Measurements from ENCODE around the gene TICAM2. TPM values are rescaled to one million over a fixed set of nuclear protein-coding genes. Genes with fewer than 3 reads are reported as not detected.

Gene TICAM2
- total RNA-seq, 1 experiment from 2014 or later: 3.9 TPM

DNA sequence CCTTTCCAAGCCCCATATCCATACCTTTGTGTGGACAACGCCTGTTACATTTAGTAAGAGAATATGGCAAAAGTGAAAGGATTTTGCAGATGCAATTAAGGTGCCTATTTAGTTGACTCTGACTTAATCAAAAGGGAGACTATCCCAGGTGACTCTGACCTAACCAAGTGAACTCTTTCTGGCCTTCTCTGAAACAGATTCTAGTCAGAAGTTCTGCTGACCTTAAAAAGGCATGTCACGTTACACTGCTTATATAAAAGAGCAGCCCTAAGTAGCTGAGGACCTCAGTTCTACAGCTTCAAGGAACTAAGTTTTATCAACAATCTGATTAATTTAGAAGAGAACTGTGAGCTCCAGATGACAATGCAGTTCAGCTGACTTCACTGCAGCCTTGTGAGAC is 5.7 kb upstream of the TICAM2 start:
- ChIA-PET CTCF (no interaction called here), POLR2A (ENCODE audit: unreplicated experiment) (no interaction called here)
- no TSS peak for BruUV-seq (replicated peaks)
- Histone ChIP-seq H3K4me3 (ENCODE audit: low read length) (no peak overlapping the region), H4K20me1 (ENCODE audit: low read length) (no peaks in the 10 kb centered on the region), H2AFZ (ENCODE audit: low read length) (no peak overlapping the region), H3K27ac (ENCODE audit: low read length) (no peak overlapping the region), H3K27me3 (ENCODE audit: low read length) (no peaks in the 10 kb centered on the region), H3K4me2 (ENCODE audit: low read length) (no peak overlapping the region), H3K9me3 (ENCODE audit: low read length) (no peaks in the 10 kb centered on the region), H3K36me3 (ENCODE audit: low read depth, low read length) (peaks cover 4% of the 10 kb centered on the region), H3K4me1 (ENCODE audit: insufficient read depth, low read length) (peaks cover under 1% of the 10 kb centered on the region), H3K9ac (ENCODE audit: low read length) (no peak overlapping the region), H3F3A (ENCODE audit: low read length, unreplicated experiment) (no peaks in the 10 kb centered on the region), H3K79me2 (ENCODE audit: low read length) (no peaks in the 10 kb centered on the region), H3K9me2 (replicated peaks; ENCODE audit: low read length) (no peaks in the 10 kb centered on the region)
- ATAC-seq (no peak), DNase-seq (no peak)
- intact Hi-C loops (cut with micrococcal nuclease): no loop called here
- TF ChIP-seq EZH2phosphoT487 (IDR thresholded peaks at IDR 0.05; ENCODE audit: borderline replicate concordance, low read length) (no peak), EZH2 (IDR thresholded peaks at IDR 0.05; ENCODE audit: low read length, unreplicated experiment) (no peak)
- TF ChIP-seq, protein P1, sequence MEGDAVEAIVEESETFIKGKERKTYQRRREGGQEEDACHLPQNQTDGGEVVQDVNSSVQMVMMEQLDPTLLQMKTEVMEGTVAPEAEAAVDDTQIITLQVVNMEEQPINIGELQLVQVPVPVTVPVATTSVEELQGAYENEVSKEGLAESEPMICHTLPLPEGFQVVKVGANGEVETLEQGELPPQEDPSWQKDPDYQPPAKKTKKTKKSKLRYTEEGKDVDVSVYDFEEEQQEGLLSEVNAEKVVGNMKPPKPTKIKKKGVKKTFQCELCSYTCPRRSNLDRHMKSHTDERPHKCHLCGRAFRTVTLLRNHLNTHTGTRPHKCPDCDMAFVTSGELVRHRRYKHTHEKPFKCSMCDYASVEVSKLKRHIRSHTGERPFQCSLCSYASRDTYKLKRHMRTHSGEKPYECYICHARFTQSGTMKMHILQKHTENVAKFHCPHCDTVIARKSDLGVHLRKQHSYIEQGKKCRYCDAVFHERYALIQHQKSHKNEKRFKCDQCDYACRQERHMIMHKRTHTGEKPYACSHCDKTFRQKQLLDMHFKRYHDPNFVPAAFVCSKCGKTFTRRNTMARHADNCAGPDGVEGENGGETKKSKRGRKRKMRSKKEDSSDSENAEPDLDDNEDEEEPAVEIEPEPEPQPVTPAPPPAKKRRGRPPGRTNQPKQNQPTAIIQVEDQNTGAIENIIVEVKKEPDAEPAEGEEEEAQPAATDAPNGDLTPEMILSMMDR (conservative IDR thresholded peaks at IDR 0.05; ENCODE audit: low read depth, low read length): no peak

DNA sequence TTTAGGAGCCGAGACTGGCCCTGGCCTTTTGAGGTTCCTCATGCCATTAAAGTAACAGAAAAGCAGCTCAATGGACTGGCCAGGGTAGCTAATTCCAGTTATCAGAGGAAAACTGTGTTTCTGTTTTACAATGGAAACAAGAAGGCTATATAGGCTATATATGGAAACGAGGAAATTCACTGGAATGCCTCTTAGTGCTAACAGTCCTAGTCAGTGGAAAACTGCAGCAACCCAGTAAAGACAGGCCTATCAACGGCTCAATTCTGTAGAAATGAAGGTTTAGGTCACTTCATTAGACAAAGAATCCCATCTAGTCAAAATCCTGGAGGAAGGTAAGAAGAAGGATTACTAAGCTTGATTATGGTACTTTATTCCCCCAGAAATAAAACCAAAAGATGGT is 3.2 kb upstream of the TICAM2 start:
- Histone ChIP-seq H3K36me3 (ENCODE audit: low read depth, low read length) (peaks cover 4% of the 10 kb centered on the region; the same call in 1 of the 2 replicates), H3K9me3 (ENCODE audit: low read length) (no peaks in the 10 kb centered on the region), H3K27me3 (ENCODE audit: low read length) (no peaks in the 10 kb centered on the region), H3K27ac (ENCODE audit: low read length) (no peak overlapping the region), H2AFZ (ENCODE audit: low read length) (no peak overlapping the region), H3K4me1 (ENCODE audit: insufficient read depth, low read length) (peaks cover 15% of the 10 kb centered on the region), H3K79me2 (ENCODE audit: low read length) (no peaks in the 10 kb centered on the region), H3K9me2 (replicated peaks; ENCODE audit: low read length) (no peaks in the 10 kb centered on the region), H3K9ac (ENCODE audit: low read length) (no peak overlapping the region), H3K4me2 (ENCODE audit: low read length) (no peak overlapping the region), H3F3A (ENCODE audit: low read length, unreplicated experiment) (no peaks in the 10 kb centered on the region), H3K4me3 (ENCODE audit: low read length) (no peak overlapping the region), H4K20me1 (ENCODE audit: low read length) (no peaks in the 10 kb centered on the region)
- TF ChIP-seq, protein P1 (conservative IDR thresholded peaks at IDR 0.05; ENCODE audit: low read depth, low read length): no peak
- no peak for TF ChIP-seq EZH2 (IDR thresholded peaks at IDR 0.05; ENCODE audit: low read length, unreplicated experiment)
- TF ChIP-seq EZH2phosphoT487 (IDR thresholded peaks at IDR 0.05; ENCODE audit: borderline replicate concordance, low read length): no peak
- no peak for ATAC-seq
- POLR2A ChIA-PET (ENCODE audit: unreplicated experiment): no interaction called here
- CTCF ChIA-PET: no interaction called here
- intact Hi-C loops (cut with micrococcal nuclease): no loop called here
- no peak for DNase-seq
- no TSS peak for BruUV-seq (replicated peaks)

DNA sequence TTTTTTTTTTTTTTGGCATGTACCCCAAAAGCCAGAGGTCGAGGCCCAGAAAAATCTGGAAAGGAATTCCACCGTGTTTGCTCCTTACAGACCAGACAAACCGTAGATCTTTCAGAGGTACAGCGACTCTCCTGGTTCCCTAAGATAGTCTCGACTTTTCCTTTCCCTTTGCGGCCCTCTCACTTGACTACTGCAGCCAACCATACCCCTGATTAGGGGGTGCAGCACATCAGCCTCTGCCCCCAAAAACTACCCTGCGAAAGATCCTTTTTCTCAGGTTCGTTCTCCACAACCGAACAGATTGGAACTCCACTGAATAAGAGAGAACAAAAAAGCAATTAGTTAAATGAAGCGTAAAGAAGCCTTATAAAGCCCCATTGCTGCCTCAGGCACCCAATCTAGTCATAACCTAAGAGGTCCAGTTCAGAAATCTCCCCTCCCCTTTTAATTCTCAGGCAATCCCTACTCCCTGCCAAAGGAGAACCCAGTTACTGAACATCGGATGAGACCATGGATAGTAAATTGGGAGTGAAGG is 379 bp upstream of the TICAM2 start:
- BruUV-seq (replicated peaks): no TSS peak
- peak overlapping the region; percentile 82 for H3K4me3 ChIP-seq (ENCODE audit: low read length)
- H3K9me2 ChIP-seq (replicated peaks; ENCODE audit: low read length): no peaks in the 10 kb centered on the region
- peak overlapping the region; percentile 79 for H2AFZ ChIP-seq (ENCODE audit: low read length)
- ChIA-PET CTCF (no interaction called here), POLR2A (ENCODE audit: unreplicated experiment) (no interaction called here)
- H3F3A ChIP-seq (ENCODE audit: low read length, unreplicated experiment): no peaks in the 10 kb centered on the region
- ATAC-seq: peak; percentile 12; the same call in 1 of the 2 replicates
- no peaks in the 10 kb centered on the region for H3K9me3 ChIP-seq (ENCODE audit: low read length)
- intact Hi-C loops (cut with micrococcal nuclease): no loop called here
- no peaks in the 10 kb centered on the region for H4K20me1 ChIP-seq (ENCODE audit: low read length)
- H3K36me3 ChIP-seq (ENCODE audit: low read depth, low read length): peaks cover 4% of the 10 kb centered on the region; the same call in 1 of the 2 replicates
- no peaks in the 10 kb centered on the region; the same call in 1 of the 2 replicates for H3K79me2 ChIP-seq (ENCODE audit: low read length)
- no peaks in the 10 kb centered on the region for H3K27me3 ChIP-seq (ENCODE audit: low read length)
- peak overlapping the region; percentile 80; the same call in 1 of the 2 replicates for H3K9ac ChIP-seq (ENCODE audit: low read length)
- peak; percentile 12 for DNase-seq
- no peak overlapping the region for H3K27ac ChIP-seq (ENCODE audit: low read length)
- peaks cover 17% of the 10 kb centered on the region for H3K4me1 ChIP-seq (ENCODE audit: insufficient read depth, low read length)
- TF ChIP-seq EZH2phosphoT487 (IDR thresholded peaks at IDR 0.05; ENCODE audit: borderline replicate concordance, low read length) (no peak), EZH2 (IDR thresholded peaks at IDR 0.05; ENCODE audit: low read length, unreplicated experiment) (no peak)
- TF ChIP-seq, protein P1 (conservative IDR thresholded peaks at IDR 0.05; ENCODE audit: low read depth, low read length): no peak
- peak overlapping the region; percentile 95 for H3K4me2 ChIP-seq (ENCODE audit: low read length)

Data from PC-3 (cell line).